HG03558 (cell line): ENCODE measurements around the gene USP17L11.
"Not testable (repeated sequence)": the region's sequence is repeated elsewhere in the genome, so short reads cannot be mapped to it uniquely, and the experiment has no call there.

Experiments
- ATAC-seq: cut with Tn5 transposase; IDR thresholded peaks from one replicate; pipeline ENCODE4 v1.9.1; 2021; ENCODE audit warnings: moderate number of reproducible peaks; ENCODE audit not compliant: unreplicated experiment; ENCODE audit errors: extremely low read depth

Gene USP17L11, protein sequence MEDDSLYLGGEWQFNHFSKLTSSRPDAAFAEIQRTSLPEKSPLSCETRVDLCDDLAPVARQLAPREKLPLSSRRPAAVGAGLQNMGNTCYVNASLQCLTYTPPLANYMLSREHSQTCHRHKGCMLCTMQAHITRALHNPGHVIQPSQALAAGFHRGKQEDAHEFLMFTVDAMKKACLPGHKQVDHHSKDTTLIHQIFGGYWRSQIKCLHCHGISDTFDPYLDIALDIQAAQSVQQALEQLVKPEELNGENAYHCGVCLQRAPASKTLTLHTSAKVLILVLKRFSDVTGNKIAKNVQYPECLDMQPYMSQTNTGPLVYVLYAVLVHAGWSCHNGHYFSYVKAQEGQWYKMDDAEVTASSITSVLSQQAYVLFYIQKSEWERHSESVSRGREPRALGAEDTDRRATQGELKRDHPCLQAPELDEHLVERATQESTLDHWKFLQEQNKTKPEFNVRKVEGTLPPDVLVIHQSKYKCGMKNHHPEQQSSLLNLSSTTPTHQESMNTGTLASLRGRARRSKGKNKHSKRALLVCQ

GRCh38 chr4:9215105-9215504, at the start of gene USP17L11:
USP17L11 (plus strand) TSS chr4:9215405; CDS start chr4:9215405, 0 bp downstream.
- ATAC-seq: not testable (repeated sequence)

DNA sequence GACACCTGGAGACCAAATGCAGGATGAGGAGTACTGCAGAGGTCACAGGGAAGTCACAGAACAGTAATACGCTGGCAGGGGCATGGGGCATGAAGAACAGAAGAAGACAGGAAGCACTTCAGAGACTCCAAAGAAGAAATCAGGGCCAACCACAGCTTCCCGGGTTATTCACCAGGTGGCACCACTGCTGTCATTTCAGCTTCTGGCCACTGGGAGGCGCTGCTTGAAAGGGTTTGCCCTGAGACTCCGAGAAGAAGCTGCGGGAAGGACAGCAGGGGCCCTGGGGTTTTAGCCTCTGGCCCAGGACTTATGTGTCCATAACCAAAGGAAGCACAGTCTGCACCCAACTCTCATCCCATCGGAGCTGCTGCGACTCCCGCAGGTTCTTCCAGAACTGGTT, 49.2 kb upstream of the USP17L11 start:
- ATAC-seq: not testable (repeated sequence)

DNA sequence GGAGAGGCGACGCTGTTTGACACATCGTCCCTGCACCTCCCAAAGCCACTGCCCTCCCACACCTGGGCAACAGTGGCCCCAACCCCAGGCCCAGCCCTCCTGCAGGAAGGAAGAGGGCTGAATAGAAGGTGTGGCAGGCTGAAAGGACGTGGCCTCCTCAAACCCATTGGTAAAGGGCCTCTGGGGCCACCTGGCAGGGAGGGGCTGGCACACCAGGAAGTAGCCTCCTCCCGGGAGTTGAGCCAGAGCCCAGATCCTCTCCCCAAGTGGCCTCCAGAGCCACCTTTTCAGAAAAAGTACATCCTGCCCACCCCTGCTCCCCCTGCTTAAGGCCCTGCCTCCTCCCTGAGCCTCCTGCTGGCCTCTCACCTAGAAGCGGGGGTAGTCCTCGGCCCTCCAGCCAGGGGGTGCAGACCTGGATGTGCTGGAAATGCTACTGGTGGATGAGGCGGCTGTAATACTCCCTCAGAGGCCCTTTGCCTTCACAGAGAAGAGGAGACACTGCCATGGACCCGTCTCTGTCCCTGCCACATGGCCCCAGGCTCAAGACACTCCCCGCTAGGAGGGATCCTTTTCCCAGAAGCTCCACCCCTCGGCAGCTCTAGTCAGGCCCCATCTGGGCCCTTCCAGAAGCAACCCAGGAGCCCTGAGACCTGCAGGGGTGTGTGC, 45.3 kb upstream of the USP17L11 start, which contains the start of gene FAM90A26:
TSS of gene FAM90A26 (plus strand) at position 619 of the 669 bp plus-strand sequence. CDS start 2,764 bp downstream, outside the sequence.
- ATAC-seq: not testable (repeated sequence)

DNA sequence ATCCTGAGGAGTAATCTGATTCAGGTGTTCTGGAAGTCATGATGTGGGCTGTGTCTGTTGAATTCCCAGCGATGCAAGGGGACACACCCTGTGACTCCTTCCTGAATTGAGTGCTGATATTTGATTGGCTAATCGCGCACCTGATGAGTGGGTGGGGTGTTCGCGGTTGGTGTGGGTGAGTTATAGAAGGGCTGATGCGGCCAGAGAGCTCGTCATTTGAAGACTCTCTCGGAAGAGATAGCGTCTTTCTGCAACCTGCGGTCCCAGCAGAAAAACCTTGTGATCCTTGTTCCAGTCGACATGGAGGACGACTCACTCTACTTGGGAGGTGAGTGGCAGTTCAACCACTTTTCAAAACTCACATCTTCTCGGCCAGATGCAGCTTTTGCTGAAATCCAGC, 4.8 kb upstream of the USP17L11 start, which contains the start of gene USP17L10:
TSS of gene USP17L10 (plus strand) at position 301 of the 400 bp plus-strand sequence. CDS start at position 301, 0 bp downstream.
- not testable (repeated sequence) for ATAC-seq

GRCh38 chr4:9214701-9215100, 504 bp upstream of the USP17L11 start:
- ATAC-seq: not testable (repeated sequence)

GRCh38 chr4:9219852-9220251, 4.6 kb downstream of the USP17L11 start, which contains the start of gene USP17L12:
USP17L12 (plus strand) TSS chr4:9220152; CDS start chr4:9220152, 0 bp downstream.
- not testable (repeated sequence) for ATAC-seq

- ATAC-seq: not testable (repeated sequence)
Observed at GRCh38 chr4:9224596-9224995, 9.4 kb downstream of the USP17L11 start, which contains the start of gene USP17L13. USP17L13 (plus strand) TSS chr4:9224896; CDS start chr4:9224896, 0 bp downstream.

- ATAC-seq: not testable (repeated sequence)
Observed at GRCh38 chr4:9230249-9230648, 15.0 kb downstream of the USP17L11 start.

DNA sequence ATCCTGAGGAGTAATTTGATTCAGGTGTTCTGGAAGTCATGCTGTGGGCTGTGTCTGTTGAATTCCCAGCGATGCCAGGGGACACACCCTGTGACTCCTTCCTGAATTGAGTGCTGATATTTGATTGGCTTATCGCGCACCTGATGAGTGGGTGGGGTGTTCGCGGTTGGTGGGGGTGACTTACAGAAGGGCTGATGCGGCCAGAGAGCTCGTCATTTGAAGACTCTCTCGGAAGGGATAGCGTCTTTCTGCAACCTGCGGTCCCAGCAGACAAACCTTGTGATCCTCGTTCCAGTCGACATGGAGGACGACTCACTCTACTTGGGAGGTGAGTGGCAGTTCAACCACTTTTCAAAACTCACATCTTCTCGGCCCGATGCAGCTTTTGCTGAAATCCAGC, 18.9 kb downstream of the USP17L11 start, which contains the start of gene USP17L15:
TSS of gene USP17L15 (plus strand) at position 301 of the 400 bp plus-strand sequence. CDS start at position 301, 0 bp downstream.
- not testable (repeated sequence) for ATAC-seq

DNA sequence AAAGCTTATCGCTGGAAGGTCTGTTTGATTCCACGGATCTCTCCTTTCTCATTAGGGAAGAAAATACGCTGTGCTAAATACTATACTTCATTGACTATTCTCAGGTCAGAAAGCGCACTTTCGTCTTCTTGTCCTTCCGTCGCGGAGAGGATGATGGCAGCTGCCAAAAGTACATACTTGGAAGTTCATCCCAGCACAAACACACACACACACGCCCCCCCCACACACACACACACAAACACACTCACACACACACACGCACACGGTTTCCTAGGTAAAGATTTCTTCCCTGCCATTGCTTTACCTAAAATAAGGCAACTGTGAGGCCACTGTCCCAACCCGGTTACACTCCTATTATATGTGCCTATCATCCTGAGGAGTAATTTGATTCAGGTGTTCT, 23.3 kb downstream of the USP17L11 start:
- not testable (repeated sequence) for ATAC-seq

DNA sequence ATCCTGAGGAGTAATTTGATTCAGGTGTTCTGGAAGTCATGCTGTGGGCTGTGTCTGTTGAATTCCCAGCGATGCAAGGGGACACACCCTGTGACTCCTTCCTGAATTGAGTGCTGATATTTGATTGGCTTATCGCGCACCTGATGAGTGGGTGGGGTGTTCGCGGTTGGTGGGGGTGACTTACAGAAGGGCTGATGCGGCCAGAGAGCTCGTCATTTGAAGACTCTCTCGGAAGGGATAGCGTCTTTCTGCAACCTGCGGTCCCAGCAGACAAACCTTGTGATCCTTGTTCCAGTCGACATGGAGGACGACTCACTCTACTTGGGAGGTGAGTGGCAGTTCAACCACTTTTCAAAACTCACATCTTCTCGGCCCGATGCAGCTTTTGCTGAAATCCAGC, 28.4 kb downstream of the USP17L11 start, which contains the start of gene USP17L17:
TSS of gene USP17L17 (plus strand) at position 301 of the 400 bp plus-strand sequence. CDS start at position 301, 0 bp downstream.
- not testable (repeated sequence) for ATAC-seq

- not testable (repeated sequence) for ATAC-seq
Observed at GRCh38 chr4:9247953-9248680, 32.9 kb downstream of the USP17L11 start, which contains the start of gene USP17L18. USP17L18 (plus strand) TSS chr4:9248630; CDS start chr4:9248630, 0 bp downstream.

GRCh38 chr4:9253078-9253477, 37.9 kb downstream of the USP17L11 start, which contains the start of gene USP17L19:
USP17L19 (plus strand) TSS chr4:9253378; CDS start chr4:9253378, 0 bp downstream.
- ATAC-seq: not testable (repeated sequence)

DNA sequence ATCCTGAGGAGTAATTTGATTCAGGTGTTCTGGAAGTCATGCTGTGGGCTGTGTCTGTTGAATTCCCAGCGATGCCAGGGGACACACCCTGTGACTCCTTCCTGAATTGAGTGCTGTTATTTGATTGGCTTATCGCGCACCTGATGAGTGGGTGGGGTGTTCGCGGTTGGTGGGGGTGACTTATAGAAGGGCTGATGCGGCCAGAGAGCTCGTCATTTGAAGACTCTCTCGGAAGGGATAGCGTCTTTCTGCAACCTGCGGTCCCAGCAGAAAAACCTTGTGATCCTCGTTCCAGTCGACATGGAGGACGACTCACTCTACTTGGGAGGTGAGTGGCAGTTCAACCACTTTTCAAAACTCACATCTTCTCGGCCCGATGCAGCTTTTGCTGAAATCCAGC, 42.6 kb downstream of the USP17L11 start, which contains the start of gene USP17L20:
TSS of gene USP17L20 (plus strand) at position 301 of the 400 bp plus-strand sequence. CDS start at position 301, 0 bp downstream.
- not testable (repeated sequence) for ATAC-seq

- ATAC-seq: not testable (repeated sequence)
Observed at GRCh38 chr4:9262572-9262971, 47.4 kb downstream of the USP17L11 start, which contains the start of gene USP17L21. USP17L21 (plus strand) TSS chr4:9262872; CDS start chr4:9262872, 0 bp downstream.
